Coronary artery (tissue), 2 donors: ENCODE results near the gene CASQ1.

Source experiments
- DNase-seq: peaks from one replicate; pipeline ENCODE4 v3.0.0-alpha.2; 2017; ENCODE audit warnings: low spot score
- H3K27ac ChIP-seq, 2 donors: fragments of 200-600 bp; sonication (generic); one replicate each; pipeline ENCODE4 v1.5.1; 2016 to 2019
- H3K4me3 ChIP-seq: fragments of 200-600 bp; sonication (generic); 2 replicates; pipeline ENCODE4 v1.5.1; 2016; ENCODE audit warnings: mild to moderate bottlenecking, moderate library complexity
- CTCF ChIP-seq: fragments of 200-600 bp; sonication (generic); IDR thresholded peaks from one replicate; pipeline ENCODE4 v1.5.1; 2019; ENCODE audit warnings: antibody characterized with exemption

Gene CASQ1

GRCh38 chr1:160177667-160178066, 12.7 kb upstream of the CASQ1 start:
- no peak for DNase-seq
- Histone ChIP-seq H3K27ac (no peak overlapping the region), H3K4me3 (no peak overlapping the region)
- no peak for TF ChIP-seq CTCF

GRCh38 chr1:160178731-160179130, 11.6 kb upstream of the CASQ1 start:
- DNase-seq: no peak
- TF ChIP-seq CTCF: no peak
- Histone ChIP-seq H3K27ac (no peak overlapping the region), H3K4me3 (no peak overlapping the region)

GRCh38 chr1:160179336-160179735, 11.0 kb upstream of the CASQ1 start:
- no peak for TF ChIP-seq CTCF
- no peak for DNase-seq
- Histone ChIP-seq H3K4me3 (no peak overlapping the region), H3K27ac (no peak overlapping the region)

GRCh38 chr1:160186246-160186645, 4.1 kb upstream of the CASQ1 start:
- DNase-seq: no peak
- Histone ChIP-seq H3K27ac (no peak overlapping the region), H3K4me3 (no peak overlapping the region)
- no peak for TF ChIP-seq CTCF

GRCh38 chr1:160186729-160187128, 3.6 kb upstream of the CASQ1 start:
- no peak for TF ChIP-seq CTCF
- Histone ChIP-seq H3K4me3 (no peak overlapping the region), H3K27ac (no peak overlapping the region)
- no peak for DNase-seq

- no peak for TF ChIP-seq CTCF
- Histone ChIP-seq H3K4me3 (no peak overlapping the region), H3K27ac (no peak overlapping the region)
- DNase-seq: no peak
Observed at GRCh38 chr1:160187407-160187806, 3.0 kb upstream of the CASQ1 start.

GRCh38 chr1:160188341-160188740, 2.0 kb upstream of the CASQ1 start:
- no peak for DNase-seq
- Histone ChIP-seq H3K27ac (no peak overlapping the region), H3K4me3 (no peak overlapping the region)
- no peak for TF ChIP-seq CTCF
